Putamen (tissue), 1 donor: Measurements from ENCODE around the gene OSBPL3.

Experiments used
- DNase-seq: peaks from one replicate; pipeline ENCODE4 v3.0.0-alpha.2; 2016; ENCODE audit warnings: low spot score

OSBPL3 gene

DNA sequence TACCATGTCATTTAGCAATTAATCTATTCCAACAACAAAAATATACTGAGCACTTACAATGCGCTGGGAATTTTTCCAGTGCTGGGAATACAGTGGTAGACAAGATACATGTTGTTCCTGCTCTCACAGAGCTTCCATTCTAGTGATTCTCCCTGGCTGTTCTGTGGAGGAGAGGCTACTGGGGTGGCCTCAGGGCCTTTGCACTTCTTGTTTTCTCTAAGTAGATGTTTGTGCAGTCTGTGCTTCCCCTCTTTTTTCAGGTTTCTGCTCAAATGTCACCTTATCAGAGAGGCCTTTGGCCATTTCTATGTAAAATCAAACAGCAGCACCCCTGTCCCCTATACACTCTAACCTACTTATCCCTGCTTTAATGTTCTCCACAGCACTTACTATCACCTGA, 24.7 kb downstream of the OSBPL3 start:
- DNase-seq, result no peak

DNA sequence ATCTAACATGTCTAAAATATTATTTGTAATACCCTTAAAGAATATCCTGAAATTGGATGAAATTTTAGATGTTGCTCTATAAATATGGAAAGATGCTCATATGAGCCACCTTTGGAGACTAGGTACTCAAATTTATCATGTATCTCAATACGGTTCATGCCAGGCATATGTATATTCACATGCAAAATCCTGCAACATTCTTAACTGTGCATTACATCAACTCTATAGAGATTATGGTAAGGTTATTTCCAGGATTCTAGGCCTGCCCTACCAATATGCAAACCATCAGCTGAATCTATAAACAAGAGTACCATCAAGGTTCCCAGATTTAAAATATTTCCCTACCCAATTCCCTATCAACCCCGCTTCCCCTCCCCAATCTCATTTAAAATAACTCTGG, 27.5 kb downstream of the OSBPL3 start:
- no peak for DNase-seq

DNA sequence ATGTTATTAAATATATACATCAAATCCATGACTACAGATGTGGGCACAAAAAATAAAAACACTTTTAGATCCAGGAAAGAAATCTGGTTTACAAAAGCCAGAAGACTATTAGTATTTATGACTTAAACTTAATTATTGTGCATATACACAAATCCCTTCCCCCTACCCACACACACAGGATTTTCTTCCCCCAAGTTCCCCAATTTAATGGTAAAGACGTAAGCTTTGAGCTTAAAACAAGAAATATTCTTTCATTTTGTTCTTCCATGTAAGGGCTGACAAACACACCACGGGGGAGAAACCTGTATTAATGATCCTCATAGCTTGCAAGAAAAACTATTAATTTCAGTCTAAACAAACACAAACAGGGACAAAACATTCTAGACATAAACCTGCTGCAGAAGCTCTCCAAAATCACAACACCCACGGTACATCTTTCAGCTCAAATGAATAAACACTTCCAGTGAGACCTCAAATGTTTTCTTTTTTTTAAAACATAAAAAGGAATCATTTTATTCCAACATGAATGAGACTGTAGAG, 28.5 kb downstream of the OSBPL3 start:
- no peak for DNase-seq

DNA sequence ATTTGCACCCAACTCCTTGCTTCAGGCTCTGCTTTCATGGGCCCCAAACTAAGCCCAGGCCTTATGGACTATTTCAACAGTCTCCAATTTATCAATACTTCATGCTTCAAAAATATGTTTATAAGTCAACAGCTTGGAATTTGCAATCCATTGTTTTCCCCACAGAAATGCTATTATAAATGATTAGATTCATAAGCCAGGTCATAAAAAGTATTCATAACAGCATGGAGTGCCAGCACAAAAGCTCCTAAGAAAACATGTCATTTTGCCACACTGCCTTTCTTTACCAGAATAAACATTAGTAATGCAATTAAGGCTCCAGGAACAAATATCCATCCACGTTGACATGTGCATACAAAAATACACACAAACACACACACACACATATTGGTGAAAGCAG, 30.1 kb downstream of the OSBPL3 start:
- no peak for DNase-seq

DNA sequence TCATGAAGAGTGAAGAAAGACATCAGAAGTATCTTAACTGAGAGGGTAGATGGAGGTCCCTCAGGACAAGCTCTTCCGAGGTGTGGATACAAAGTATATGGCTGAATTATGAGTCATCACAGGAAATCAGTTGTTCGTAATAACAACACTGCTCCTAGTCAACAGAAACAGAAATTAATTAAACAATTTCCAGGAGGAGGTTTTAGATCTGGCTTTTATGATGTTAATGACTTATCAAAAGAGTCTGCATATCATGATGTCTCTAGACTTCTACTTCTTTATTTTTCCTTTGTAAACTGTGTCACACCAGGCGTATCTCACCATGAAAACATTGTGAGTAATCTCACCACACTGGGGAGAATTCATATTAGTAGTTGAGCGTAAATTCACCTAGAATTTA, 31.2 kb downstream of the OSBPL3 start:
- no peak for DNase-seq

DNA sequence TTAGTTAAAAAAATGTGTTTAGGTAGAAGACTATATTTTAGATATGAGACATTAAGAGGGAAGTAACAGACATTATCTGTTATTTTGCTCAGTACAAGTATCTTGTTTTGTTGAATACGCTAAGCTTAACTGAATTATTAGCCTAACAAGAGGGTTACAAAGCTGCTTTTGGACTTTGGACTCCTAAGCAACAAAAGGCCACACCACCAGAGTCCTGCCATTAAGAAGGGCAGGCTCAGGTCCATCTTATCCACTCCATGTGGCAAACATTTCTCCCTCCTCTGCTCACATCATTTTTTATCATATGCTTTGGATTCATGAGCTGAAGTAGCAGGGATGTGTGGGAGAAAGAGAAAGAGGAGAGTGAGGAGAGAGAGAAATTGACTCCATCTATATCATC, 33.5 kb downstream of the OSBPL3 start:
- no peak for DNase-seq

DNA sequence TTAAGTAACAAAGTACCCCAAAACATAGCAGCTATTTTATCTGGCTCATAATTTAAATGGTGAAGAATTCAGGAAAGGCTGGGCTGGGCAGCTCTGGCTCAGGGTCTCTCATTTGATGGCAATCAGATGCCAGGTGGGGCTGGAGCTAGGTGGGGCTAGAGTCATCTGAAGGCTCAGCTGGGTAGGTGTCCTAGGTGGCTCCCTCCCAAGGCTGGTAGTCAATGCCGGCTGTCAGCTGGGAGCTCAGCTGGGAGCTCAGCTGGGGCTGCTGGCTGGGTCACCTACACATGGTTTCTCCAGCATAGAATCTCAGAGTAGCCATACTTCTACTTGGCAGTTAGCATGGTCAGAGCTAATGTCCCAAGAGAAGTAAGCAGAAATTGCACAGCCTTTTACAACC, 34.1 kb downstream of the OSBPL3 start:
- no peak for DNase-seq

DNA sequence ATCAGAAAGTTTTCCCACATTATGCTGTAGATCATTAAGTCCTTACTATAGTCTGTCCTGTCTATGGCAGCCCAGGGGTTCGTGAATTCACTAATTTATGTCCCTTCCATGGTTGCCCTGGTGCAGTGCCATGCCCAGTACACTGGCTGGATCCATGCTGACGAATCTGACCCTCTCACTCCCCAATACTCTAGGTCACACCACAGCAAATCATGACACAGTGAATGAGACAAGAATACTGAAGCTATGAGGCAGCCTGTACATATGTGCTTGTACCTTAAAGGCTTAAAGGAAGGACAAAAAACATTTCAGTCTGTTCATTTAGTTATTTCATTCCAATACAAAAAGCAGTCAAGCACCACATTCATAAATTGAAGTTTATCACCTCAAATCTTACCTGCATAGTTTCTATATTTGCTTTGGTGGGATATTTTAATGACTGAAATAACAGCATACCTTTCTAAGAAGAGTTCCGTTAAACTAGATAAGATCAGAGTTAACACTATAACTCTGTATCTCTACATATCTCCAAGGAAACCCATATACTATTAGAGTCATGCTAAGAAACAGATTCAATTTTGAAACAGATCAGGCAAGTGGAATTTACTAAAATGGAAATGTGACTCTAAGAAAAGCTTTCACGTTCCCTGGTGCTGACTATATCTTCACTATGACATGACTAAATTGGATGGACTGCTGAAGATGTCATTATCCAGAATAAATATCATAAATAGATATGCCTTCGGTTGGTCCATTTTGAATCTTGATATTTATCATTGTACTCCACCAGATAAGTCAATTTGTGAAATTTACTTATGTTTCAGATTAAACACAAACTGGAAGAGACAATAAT, 36.7 kb downstream of the OSBPL3 start:
- DNase-seq, result no peak

DNA sequence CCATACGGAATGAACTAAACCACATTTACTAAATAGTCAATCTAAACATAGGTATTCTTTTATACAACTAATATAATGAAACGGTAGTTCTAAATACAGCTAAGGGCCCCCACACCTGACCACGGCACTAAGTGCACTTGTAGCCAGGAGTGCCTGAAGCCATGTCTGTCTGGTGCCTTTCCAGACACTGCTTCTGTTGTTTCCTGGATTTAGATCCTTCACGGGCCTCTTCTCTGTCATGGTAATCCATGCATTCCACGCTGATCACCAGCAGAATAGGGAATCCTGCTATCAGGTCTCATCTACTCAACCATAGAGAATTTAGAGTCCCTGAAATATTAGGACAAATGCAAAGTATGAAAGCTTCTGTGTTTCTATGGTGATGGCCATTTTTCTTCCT, 37.8 kb downstream of the OSBPL3 start:
- no peak for DNase-seq

DNA sequence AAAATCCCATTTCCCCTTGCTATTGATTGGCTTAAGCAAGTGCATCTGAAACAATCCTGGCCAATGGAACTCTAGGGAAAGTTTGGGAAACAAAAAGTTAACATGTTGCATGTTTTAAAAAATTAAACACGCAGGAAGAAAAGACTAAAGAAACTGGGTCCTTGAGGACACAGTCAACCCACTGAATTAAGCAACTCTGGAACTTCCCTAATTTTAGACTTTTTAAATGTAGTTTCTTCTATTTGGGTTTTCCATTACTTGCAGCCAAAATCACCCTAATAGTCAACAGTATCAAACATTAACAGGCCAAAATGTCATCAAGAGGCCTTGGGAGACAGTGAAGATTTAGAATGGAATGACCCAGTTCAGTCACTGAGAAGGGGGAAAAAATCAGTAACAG, 40.6 kb downstream of the OSBPL3 start:
- DNase-seq, result no peak

DNA sequence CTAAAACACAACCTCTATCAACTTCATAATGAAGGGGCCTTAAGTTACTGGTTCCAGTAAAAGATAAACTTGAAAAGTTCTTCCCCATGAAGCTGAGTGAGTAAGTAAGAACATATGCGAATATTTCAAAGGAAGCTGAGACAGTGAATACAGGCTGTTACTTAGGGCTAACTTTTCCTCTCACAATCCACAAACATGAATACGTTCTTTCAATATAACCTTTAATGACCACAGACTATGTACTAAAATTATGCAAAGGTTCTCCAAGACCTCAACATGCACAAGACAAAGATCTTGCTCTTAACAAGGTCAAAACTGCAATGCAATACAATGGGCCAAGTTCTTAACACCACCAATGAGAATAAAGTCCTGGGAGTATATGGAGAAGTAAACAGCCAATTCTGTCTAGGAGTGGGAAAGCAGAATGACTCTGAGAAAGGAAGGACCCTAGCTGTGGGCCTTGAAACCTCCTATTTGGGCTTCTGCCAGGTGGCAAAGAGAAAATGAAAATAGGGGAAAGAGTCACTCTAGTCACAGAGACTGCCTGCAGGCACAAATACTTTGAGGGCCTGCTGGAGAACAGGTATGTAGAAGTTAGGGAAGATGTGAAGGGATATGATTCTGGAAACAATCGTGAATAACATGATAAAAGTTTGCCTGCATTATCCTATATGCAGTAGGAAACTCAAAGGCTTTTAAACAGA, 43.7 kb downstream of the OSBPL3 start:
- no peak for DNase-seq

DNA sequence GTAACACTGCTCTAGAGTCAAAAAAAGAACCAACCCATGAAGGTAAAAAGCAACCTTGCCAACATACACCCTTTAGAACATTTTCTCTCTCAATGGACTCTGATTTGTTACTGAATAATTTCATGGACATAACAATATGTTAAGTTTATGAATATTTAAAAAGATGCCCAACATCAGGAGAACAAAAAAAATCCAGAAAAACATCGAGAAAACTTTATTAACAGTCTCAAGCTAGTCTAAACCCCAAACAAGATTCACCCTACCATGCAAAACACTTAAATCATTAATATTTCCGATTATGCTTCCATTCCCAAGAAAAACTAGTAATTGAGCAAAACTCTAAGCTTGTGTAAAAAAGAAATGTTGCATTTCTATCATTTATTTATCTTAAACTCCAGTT, 46.7 kb downstream of the OSBPL3 start:
- no peak for DNase-seq

DNA sequence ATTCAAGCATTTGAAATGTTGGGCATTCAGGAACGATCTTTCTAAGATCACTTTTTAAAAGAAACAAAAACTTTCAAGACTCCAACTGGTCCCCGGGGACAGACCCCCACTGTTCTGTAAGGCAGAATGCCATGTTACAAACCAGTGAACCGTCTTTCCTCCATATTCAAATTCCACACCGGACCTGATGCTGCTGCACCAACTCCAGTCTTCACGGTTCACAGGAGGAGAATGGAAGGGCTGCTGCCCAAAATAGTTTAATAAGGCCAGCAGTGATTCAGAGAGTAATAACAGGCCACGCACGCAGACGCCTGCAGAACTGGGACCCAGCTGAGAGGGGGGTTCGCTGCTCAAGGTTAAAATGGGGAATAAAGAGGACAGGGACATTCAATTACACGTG, 47.2 kb downstream of the OSBPL3 start:
- peak; percentile 18 for DNase-seq

DNA sequence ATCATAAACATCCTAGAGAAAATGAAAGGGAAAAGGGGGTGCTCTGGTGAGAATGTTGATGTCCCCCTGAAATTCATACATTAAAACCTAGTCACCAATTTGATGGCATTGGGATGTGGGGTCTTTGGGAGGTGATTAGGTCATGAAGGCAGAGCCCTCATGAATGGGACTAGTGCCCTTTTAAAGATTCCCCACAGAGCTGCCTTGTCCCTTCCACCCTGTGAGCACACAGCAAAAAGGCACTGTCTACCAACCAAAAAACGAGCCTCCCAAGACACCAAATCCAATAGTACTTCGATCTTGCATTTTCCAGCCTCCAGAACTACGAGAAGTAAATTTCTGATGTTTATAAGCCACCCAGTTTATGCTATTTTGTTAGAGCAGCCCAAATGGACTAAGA, 47.6 kb downstream of the OSBPL3 start:
- DNase-seq, result no peak

DNA sequence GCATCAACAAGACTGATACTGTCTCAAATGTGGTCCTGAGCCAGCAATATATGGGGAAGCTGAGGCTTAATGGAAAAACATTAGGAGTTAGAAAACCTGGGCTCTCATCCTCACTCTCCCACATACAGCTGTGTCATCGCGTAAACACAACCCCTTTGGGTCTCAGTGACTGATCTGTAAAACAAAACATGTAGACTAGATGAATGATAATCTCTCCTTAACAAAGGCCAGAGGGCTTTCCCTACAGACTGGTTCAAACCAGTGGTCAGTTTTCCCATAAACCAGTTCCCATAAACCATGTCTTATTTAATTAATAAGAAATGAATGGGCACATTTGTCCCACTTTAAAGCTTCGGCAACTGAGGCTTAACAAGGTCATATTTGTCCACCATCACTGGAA, 48.1 kb downstream of the OSBPL3 start:
- DNase-seq, result no peak

DNA sequence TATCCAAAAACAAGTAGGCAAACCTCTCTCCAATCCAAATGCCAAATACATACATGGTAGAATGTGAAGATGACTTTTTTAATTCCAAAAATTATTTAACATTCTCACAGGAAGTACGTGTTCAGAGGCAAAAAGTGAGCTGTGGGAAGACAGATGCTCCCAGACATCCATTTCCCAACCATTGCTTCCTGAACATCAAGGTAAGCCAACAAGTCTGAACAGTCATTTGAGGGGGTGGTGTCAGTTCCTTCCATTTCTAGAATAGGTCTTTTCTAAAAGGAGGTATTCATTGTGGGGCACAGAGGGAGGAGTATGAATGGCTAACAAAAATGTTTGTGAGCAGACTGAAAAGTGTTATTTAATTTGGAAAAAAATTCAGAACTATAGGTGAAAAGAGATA, 49.1 kb downstream of the OSBPL3 start:
- no peak for DNase-seq

DNA sequence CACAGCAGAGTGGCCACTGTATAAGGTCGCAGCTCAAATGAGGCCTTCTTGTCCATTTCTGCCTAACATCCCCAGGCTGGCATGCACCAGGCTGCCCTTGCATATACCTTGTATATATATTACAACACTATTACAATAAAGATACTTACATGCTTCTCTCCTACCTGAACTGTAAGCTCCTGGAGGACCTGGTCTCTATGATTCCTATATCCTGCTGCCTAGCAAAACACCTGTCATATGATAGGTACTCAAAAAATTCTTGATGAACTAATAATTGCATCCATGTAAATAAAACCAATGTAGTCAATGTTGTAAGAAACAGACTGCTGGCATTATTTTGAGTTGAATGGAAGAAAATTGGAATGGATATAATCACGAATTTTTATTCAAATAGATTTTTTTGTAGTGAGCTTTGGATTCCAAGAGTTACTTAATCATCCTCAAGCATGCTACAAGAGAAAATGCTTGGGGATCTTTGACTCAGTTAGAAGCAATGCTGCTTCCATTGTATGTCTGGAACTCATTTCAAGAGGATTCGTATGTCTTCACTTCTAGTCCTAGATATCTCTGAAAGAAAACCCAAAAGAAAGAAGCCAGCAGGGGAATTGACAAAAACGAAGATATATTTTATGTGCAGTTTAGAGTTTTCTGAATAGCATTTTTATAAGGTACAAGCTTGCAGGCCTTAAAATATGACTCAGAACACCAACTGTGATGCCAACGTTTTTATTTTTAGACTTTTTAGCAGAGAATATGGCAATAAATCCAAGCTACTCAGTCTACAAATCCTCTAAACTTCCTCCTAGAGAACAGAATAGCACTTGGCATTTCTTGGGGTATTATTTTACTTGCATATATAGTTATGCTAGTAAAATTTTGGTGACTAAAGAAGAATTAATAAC, 53.1 kb downstream of the OSBPL3 start:
- DNase-seq, result no peak

DNA sequence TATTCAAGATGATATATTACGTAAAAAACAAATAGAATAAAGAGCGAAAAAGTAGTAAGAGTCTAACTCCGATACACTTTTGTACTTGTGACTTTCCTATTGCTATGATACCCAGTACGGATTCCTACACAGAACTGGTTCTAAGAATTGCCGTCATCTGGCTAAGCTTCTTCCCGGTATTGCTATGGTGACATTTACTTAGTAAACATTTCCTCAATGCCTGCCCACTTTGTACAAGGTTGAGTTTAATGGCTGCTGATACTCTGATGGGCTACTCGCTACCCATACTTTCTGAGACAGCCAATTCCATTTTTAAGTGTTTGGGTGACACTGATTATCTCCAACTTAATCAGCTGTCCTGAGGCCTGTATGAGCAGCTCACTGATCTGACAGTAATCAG, 55.6 kb downstream of the OSBPL3 start:
- DNase-seq, result no peak

DNA sequence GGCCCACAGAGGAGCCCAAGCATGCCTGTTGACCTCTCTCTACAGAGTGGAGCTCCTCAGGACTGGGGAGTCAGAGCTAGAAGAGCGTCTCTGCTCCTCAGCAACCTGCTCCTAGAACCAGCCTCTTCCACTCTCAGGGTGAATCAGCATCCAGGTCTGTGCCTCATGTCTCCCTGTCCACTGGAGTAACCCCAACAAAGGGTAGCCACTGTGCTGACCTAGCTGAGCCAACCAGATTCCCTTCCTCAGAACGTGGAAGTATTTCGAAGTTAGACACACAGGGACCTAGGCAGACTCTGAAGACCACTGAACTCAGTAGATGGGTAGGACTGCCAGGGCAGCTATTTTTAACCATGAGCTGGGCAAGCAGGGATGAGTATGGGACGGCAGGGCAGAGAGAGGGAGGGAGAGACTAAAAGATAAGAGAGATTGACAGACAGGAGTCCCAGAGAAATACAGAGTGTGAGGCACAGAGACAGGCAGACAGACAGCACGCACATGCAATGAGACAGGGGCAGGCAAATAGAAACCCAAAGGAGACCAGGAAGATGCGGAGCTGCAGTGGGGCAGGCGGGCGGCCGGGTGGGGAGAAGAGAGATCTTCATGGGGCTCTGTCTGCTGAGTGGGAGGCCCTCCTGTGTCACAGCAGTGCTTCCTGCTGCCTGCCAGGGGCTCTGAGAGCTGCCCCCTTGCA, 56.7 kb downstream of the OSBPL3 start:
- no peak for DNase-seq

DNA sequence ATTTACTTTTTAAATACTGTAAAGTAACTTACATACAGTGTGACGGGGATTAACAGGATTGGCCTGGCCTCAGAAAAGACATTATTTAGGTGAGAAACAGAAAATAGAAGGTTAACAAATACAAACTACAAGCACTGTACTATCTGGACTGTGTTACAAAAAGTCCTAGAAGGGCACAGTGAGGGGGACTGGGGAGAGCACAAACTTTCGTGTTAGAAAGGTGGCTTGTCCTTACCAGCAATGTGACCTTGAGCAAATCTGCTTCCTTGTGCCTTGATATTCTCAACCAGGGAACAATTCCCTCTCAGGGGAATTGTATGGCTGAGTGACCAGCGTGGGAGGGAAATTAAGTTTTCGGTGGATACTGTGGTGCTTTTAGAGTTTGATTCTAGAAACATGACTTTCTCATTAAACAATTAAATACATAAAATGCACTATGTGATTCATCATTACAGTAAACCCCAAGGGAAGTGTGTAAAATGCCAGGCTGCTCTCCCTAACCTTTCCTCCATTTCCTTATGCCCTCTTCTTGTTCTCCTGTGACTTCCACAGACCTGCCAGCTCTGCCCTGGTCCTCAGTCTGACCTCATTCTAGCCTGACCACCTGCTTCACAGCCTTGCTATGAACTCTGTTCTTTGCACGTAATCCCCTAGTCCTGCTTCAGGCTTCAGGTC, 57.7 kb downstream of the OSBPL3 start:
- no peak for DNase-seq

DNA sequence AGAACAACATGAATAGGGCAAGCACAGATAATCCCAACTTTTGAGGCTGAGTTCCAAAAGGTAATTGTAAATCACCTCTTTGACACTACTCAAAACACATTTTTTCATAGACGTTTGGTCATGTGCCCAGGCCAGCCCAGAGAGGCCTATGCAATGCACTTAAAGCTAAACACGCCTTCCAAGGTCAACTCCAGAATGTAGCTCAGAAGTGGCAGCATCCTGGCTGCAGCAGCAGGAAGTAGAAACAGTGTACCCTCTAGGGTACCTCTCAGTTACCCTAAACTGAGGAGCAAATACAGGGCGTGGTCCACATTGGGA, 58.7 kb downstream of the OSBPL3 start:
- DNase-seq, result no peak
